Heart left ventricle (tissue), 16 donors: Measurements from ENCODE around the gene IRAG1. TPM values are rescaled to one million over a fixed set of nuclear protein-coding genes. Genes with fewer than 3 reads are reported as not detected.
A peak's percentile ranks its signal among the peaks of the same experiment; 100 is the strongest.

Experiments
- ATAC-seq, 4 donors: fragments of 200-7000 bp; cut with Tn5 transposase; one replicate each; pipeline ENCODE4 v1.9.1; 2020 to 2022; ENCODE audit warnings: moderate library complexity in 4 of 4, mild to moderate bottlenecking in 3 of 4, moderate number of reproducible peaks in 1 of 4
- DNase-seq, 5 donors: peaks; one replicate each; pipeline ENCODE4 v3.0.0-alpha.2; 2020
- H3K27ac ChIP-seq, 12 donors: fragments of 200-600 bp; sonication (generic) in 4 of 12; one replicate each; pipeline versions ENCODE4 v1.5.0 to v1.8.0; 2016 to 2022; ENCODE audit warnings: mild to moderate bottlenecking in 2 of 12
- H3K27me3 ChIP-seq, 9 donors: fragments of 200-600 bp; sonication (generic) in 2 of 9; one replicate each; pipeline versions ENCODE4 v1.5.1 to v1.8.0; 2016 to 2022; ENCODE audit warnings: mild to moderate bottlenecking in 3 of 9
- H3K36me3 ChIP-seq, 9 donors: fragments of 200-600 bp; sonication (generic) in 2 of 9; one replicate each; pipeline versions ENCODE4 v1.5.0 to v1.8.0; 2018 to 2022; ENCODE audit warnings: mild to moderate bottlenecking in 2 of 9
- H3K4me1 ChIP-seq, 12 donors: fragments of 200-600 bp; sonication (generic) in 4 of 12; one replicate each; pipeline versions ENCODE4 v1.5.0 to v1.8.0; 2016 to 2022; ENCODE audit warnings: mild to moderate bottlenecking in 3 of 12
- H3K4me3 ChIP-seq, 12 donors: fragments of 200-600 bp; sonication (generic) in 4 of 12; one replicate each; pipeline versions ENCODE4 v1.5.0 to v1.8.0; 2017 to 2022; ENCODE audit warnings: mild to moderate bottlenecking in 9 of 12, moderate library complexity in 4 of 12
- H3K9me3 ChIP-seq, 12 donors: fragments of 200-600 bp; sonication (generic) in 4 of 12; one replicate each; pipeline versions ENCODE4 v1.5.0 to v1.8.0; 2016 to 2022; ENCODE audit warnings: mild to moderate bottlenecking in 1 of 12
- POLR2A ChIP-seq, 2 donors: fragments of 450-650 bp; IDR thresholded peaks; one replicate each; pipeline ENCODE4 v1.6.1; 2017; ENCODE audit warnings: antibody characterized with exemption in 2 of 2, mild to moderate bottlenecking in 2 of 2, moderate library complexity in 2 of 2
- WGBS, 4 donors: extraction: QIAGEN DNeasy Blood & Tissue Kit in 2 of 4; methylation state at CpG; one replicate each; pipeline versions ENCODE4 v1.1.5 to v1.1.7; 2013 to 2018; 5-methylcytosine and 5-hydroxymethylcytosine counted together
- intact Hi-C, 10 donors: fragments of 100-400 bp; cut with DNase I; formaldehyde crosslinking; loops; one replicate each; pipeline versions ENCODE4 v1.11.1 to v1.14.2; 2022
- polyA plus RNA-seq, 2 donors: library from polyadenylated mRNA; stranded (reverse); fragments of 200-250 nt; gene quantifications; one replicate each; pipeline ENCODE4 v1.2.3, GENCODE V29; 2013
- total RNA-seq, 9 donors: library from RNA; depleted of rRNA in 2 of 9; stranded (reverse); fragments of >200 nt in 2 of 9; fragmentation: NEBNext Ultra II Directional in 3 of 9; extraction: Animal tissue kit (Norgen Biotek cat#: 25700) in 3 of 9; gene quantifications; one replicate each; pipeline versions ENCODE4 v1.1.0 to v1.2.4, GENCODE V29; 2016 to 2023
- TF ChIP-seq, protein P1 (sequence below), 12 donors: fragments of 200-600 bp; sonication (generic) in 4 of 12; IDR thresholded peaks; one replicate each; pipeline versions ENCODE4 v1.5.0 to v1.8.0; 2018 to 2022; ENCODE audit warnings: antibody characterized with exemption in 12 of 12, mild to moderate bottlenecking in 5 of 12
- donor health status: ischemic (EF 13 %, LVEDD 7.1; RV severe dilation, severe dysfunction).
- donor health status: healthy with polysubstance abuse.
- donor health status: DM: no; HTN: yes; CAD: no.
- donor health status: DM: no; HTN: no; CAD: no.
- donor health status: ischemic (EF 25% LVEDD 6.9; RV normal size, moderate dysfunction).
- donor health status: ischemic (EF 25% LVEDD 5.7; RV mildly dilated, moderate dysfunction).
- donor health status: healthy.
- donor health status: DM: yes; HTN: yes; CAD: no.
- donor health status: ischemic (EF 35%, LVEDD 5.7; RV mildly dilated, moderate dysfunction).
- donor health status: nonischemic (EF 11% LVEDD 7.7; RV severe dilation, severe dysfunction).
- donor health status: DM: yes; HTN: yes; CAD: no.
- donor health status: PGD.
- donor health status: ischemic (EF 29% LVEDD 5.4; RV normal size, mild dysfunction).
- donor health status: nonischemic (EF 23%, LVEDD 6.1; RV moderate dilation, normal function).

Gene IRAG1
- total and polyA plus RNA-seq, 11 donors: 3.0 to 10.6 (median 6.0) TPM

- no peaks in the 10 kb centered on the region for H3K9me3 ChIP-seq
- intact Hi-C loops: no loop called here
- H3K4me3 ChIP-seq: peak overlapping the region in 11 of 12 donors; percentile 7 to 59 (median 42)
- H3K27ac ChIP-seq: peak overlapping the region in 10 of 12 donors; percentile 20 to 89 (median 59)
- DNase-seq (no peak), ATAC-seq (peak in 1 of 4 donors; percentile 13)
- H3K36me3 ChIP-seq: no peaks in the 10 kb centered on the region
- no peaks in the 10 kb centered on the region for H3K27me3 ChIP-seq
- TF ChIP-seq POLR2A (IDR thresholded peaks at IDR 0.05): no peak
- TF ChIP-seq, protein P1, sequence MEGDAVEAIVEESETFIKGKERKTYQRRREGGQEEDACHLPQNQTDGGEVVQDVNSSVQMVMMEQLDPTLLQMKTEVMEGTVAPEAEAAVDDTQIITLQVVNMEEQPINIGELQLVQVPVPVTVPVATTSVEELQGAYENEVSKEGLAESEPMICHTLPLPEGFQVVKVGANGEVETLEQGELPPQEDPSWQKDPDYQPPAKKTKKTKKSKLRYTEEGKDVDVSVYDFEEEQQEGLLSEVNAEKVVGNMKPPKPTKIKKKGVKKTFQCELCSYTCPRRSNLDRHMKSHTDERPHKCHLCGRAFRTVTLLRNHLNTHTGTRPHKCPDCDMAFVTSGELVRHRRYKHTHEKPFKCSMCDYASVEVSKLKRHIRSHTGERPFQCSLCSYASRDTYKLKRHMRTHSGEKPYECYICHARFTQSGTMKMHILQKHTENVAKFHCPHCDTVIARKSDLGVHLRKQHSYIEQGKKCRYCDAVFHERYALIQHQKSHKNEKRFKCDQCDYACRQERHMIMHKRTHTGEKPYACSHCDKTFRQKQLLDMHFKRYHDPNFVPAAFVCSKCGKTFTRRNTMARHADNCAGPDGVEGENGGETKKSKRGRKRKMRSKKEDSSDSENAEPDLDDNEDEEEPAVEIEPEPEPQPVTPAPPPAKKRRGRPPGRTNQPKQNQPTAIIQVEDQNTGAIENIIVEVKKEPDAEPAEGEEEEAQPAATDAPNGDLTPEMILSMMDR (IDR thresholded peaks at IDR 0.05): no peak
- WGBS, 4 donors: 56 to 73% (median 63%) methylated on average over 7 of the region's 7 CpGs
- peaks cover 0 to 33% (median 6%) of the 10 kb centered on the region in 12 donors for H3K4me1 ChIP-seq
Observed at GRCh38 chr11:10692531-10693115, 932 bp downstream of the IRAG1 start.

DNA sequence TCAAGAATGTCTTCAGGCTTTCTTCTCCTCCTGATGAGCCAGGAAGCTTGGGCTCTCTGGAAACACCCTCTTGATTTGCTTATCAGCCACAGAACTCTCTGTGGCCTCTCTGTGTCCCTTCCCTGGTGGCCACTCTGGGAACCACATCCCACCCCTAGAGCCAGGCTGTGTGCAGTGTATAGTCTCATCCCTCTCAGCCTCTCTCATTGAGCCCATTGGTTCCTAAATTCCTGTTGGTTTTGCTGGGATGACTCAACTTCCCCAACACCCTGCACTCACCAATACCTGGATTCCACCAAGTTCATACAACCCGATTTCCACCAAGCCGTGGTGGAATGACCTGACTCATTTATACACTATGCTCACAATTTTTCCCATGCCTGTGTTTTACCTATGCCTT is 5.2 kb downstream of the IRAG1 start:
- H3K9me3 ChIP-seq: no peaks in the 10 kb centered on the region
- peaks cover 0 to 5% (median 0%) of the 10 kb centered on the region in 12 donors for H3K4me1 ChIP-seq
- H3K36me3 ChIP-seq: no peaks in the 10 kb centered on the region
- no peak overlapping the region for H3K4me3 ChIP-seq
- H3K27me3 ChIP-seq: no peaks in the 10 kb centered on the region
- WGBS, 4 donors: 93 to 100% (median 97%) methylated on average over 2 of the region's 2 CpGs
- TF ChIP-seq POLR2A (IDR thresholded peaks at IDR 0.05): no peak
- TF ChIP-seq, protein P1 (IDR thresholded peaks at IDR 0.05): peak in 4 of 12 donors; percentile 7 to 19 (median 10)
- peak overlapping the region in 1 of 12 donors; percentile 38 for H3K27ac ChIP-seq
- intact Hi-C loops: no loop called here
- no peak for ATAC-seq
- no peak for DNase-seq

GRCh38 chr11:10686311-10686710 is 7.2 kb downstream of the IRAG1 start:
- no peak for TF ChIP-seq POLR2A (IDR thresholded peaks at IDR 0.05)
- TF ChIP-seq, protein P1 (IDR thresholded peaks at IDR 0.05): no peak
- ATAC-seq: no peak
- Histone ChIP-seq H3K4me3 (no peak overlapping the region), H3K36me3 (no peaks in the 10 kb centered on the region), H3K27me3 (no peaks in the 10 kb centered on the region), H3K27ac (no peak overlapping the region), H3K4me1 (peaks cover 0 to 5% (median 0%) of the 10 kb centered on the region in 12 donors), H3K9me3 (no peaks in the 10 kb centered on the region)
- 77 to 86% (median 83%) methylated on average over 1 of the region's 1 CpG for WGBS, 4 donors
- DNase-seq: no peak
- intact Hi-C loops: no loop called here

GRCh38 chr11:10683429-10683828 is 10.1 kb downstream of the IRAG1 start:
- Histone ChIP-seq H3K4me3 (no peak overlapping the region), H3K27ac (peak overlapping the region in 1 of 12 donors; percentile 27), H3K9me3 (no peaks in the 10 kb centered on the region), H3K36me3 (no peaks in the 10 kb centered on the region), H3K4me1 (peaks cover 0 to 5% (median 0%) of the 10 kb centered on the region in 12 donors), H3K27me3 (no peaks in the 10 kb centered on the region)
- 63 to 88% (median 72%) methylated on average over 1 of the region's 1 CpG for WGBS, 4 donors
- intact Hi-C loops: no loop called here
- no peak for ATAC-seq
- no peak for TF ChIP-seq POLR2A (IDR thresholded peaks at IDR 0.05)
- TF ChIP-seq, protein P1 (IDR thresholded peaks at IDR 0.05): no peak
- no peak for DNase-seq
